HepG2 (cell line): ENCODE data around the gene CD9. TPM values are rescaled to one million over a fixed set of nuclear protein-coding genes. Genes with fewer than 3 reads are reported as not detected.
A peak's percentile ranks its signal among the peaks of the same experiment; 100 is the strongest.

Source experiments
- FOSL1 ChIP-seq: sonication (generic); formaldehyde crosslinking; IDR thresholded peaks from 2 replicates; pipeline ENCODE4 v1.9.0; 2021; ENCODE audit warnings: missing genetic modification reagents, borderline replicate concordance
- HDAC1 ChIP-seq: sonication (generic); formaldehyde crosslinking; IDR thresholded peaks from 2 replicates; pipeline ENCODE4 v1.5.1; 2020; ENCODE audit warnings: mild to moderate bottlenecking, missing genetic modification reagents
- HES4 ChIP-seq: sonication (generic); formaldehyde crosslinking; IDR thresholded peaks from 2 replicates; pipeline ENCODE4 v1.9.0; 2021; ENCODE audit warnings: mild to moderate bottlenecking, missing genetic modification reagents, borderline replicate concordance
- JUN ChIP-seq: sonication (generic); formaldehyde crosslinking; IDR thresholded peaks from 2 replicates; pipeline ENCODE4 v1.4.0; 2020; ENCODE audit warnings: mild to moderate bottlenecking, missing genetic modification reagents
- NR2F1 ChIP-seq, 2 experiments: fragments of 450-650 bp in 1 of 2; formaldehyde crosslinking in 1 of 2; IDR thresholded peaks; 2 replicates each; pipeline versions ENCODE4 v1.5.0 to v1.6.1; 2016 to 2020; ENCODE audit warnings: mild to moderate bottlenecking in 1 of 2, missing compliant biosample characterization in 1 of 2, missing genetic modification reagents in 1 of 2, moderate library complexity in 1 of 2
- POGZ ChIP-seq: sonication (generic); formaldehyde crosslinking; IDR thresholded peaks from 2 replicates; pipeline ENCODE4 v1.4.0; 2020; ENCODE audit warnings: mild to moderate bottlenecking, missing genetic modification reagents
- TEAD3 ChIP-seq: optimal IDR thresholded peaks from 2 replicates; pipeline ENCODE3; 2016; ENCODE audit warnings: borderline replicate concordance
- YEATS2 ChIP-seq: sonication (generic); formaldehyde crosslinking; IDR thresholded peaks from 2 replicates; pipeline ENCODE4 v1.4.0; 2020; ENCODE audit warnings: missing genetic modification reagents, borderline replicate concordance
- ZBTB8A ChIP-seq: sonication (generic); formaldehyde crosslinking; IDR thresholded peaks from 2 replicates; pipeline ENCODE4 v1.4.0; 2020; ENCODE audit warnings: mild to moderate bottlenecking, low read depth, missing genetic modification reagents, borderline replicate concordance
- ZMYM2 ChIP-seq: sonication (generic); formaldehyde crosslinking; IDR thresholded peaks from 2 replicates; pipeline ENCODE4 v1.8.0; 2022; ENCODE audit warnings: mild to moderate bottlenecking, missing genetic modification reagents
- ZNF224 ChIP-seq: sonication (generic); formaldehyde crosslinking; IDR thresholded peaks from 2 replicates; pipeline ENCODE4 v1.5.0; 2020; ENCODE audit warnings: mild to moderate bottlenecking, missing genetic modification reagents
- ZNF329 ChIP-seq: sonication (generic); formaldehyde crosslinking; IDR thresholded peaks from 2 replicates; pipeline ENCODE4 v1.9.0; 2021; ENCODE audit warnings: low read depth, mild to moderate bottlenecking, missing genetic modification reagents
- ZNF558 ChIP-seq: sonication (generic); formaldehyde crosslinking; IDR thresholded peaks from 2 replicates; pipeline ENCODE4 v1.9.0; 2022; ENCODE audit warnings: mild to moderate bottlenecking, missing genetic modification reagents, borderline replicate concordance
- ZNF569 ChIP-seq: sonication (generic); formaldehyde crosslinking; IDR thresholded peaks from 2 replicates; pipeline ENCODE4 v1.5.0; 2020; ENCODE audit warnings: mild to moderate bottlenecking, missing genetic modification reagents, moderate library complexity, borderline replicate concordance
- ZNF614 ChIP-seq: IDR thresholded peaks from 2 replicates; pipeline ENCODE4 v1.6.1; 2018; ENCODE audit warnings: missing biosample characterization, missing genetic modification reagents, inconsistent platforms, borderline replicate concordance
- ZNF7 ChIP-seq: IDR thresholded peaks from 2 replicates; pipeline ENCODE4 v1.6.1; 2016; ENCODE audit warnings: missing biosample characterization, missing genetic modification reagents
- ZNF776 ChIP-seq: sonication (generic); formaldehyde crosslinking; IDR thresholded peaks from 2 replicates; pipeline ENCODE4 v1.4.0; 2020; ENCODE audit warnings: mild to moderate bottlenecking, missing genetic modification reagents
- ZNF841 ChIP-seq: sonication (generic); formaldehyde crosslinking; IDR thresholded peaks from 2 replicates; pipeline ENCODE4 v1.8.1; 2023; ENCODE audit warnings: missing genetic modification reagents, borderline replicate concordance
- polyA plus RNA-seq, 8 experiments: library from polyadenylated mRNA; depleted of rRNA in 3 of 8; stranded (reverse) in 7 of 8; unstranded in 1 of 8; fragments of >200 nt; fragmentation: Illumina TruSeq in 4 of 8; extraction: Trizol in 4 of 8; gene quantifications; 2 replicates each; pipeline versions ENCODE4 v1.2.1 to v1.2.3, GENCODE V29; 2011 to 2016; ENCODE audit warnings: low read depth in 4 of 8, missing spikeins in 1 of 8, mixed read lengths in 1 of 8; ENCODE audit not compliant: insufficient read depth in 1 of 8
- total RNA-seq, 5 experiments: library from RNA; depleted of rRNA; stranded (reverse); fragments of >200 nt; fragmentation: Illumina TruSeq; extraction: Trizol; gene quantifications; 2 replicates each; pipeline ENCODE4 v1.2.3, GENCODE V29; 2016; ENCODE audit warnings: low read depth in 1 of 5
- TF ChIP-seq, protein P1 (sequence below): sonication (generic); formaldehyde crosslinking; IDR thresholded peaks from 2 replicates; pipeline ENCODE4 v1.5.1; 2020; ENCODE audit warnings: mild to moderate bottlenecking, moderate library complexity, missing genetic modification reagents
- TF ChIP-seq, protein P2 (sequence below): sonication (generic); formaldehyde crosslinking; IDR thresholded peaks from 2 replicates; pipeline ENCODE4 v1.5.1; 2020; ENCODE audit warnings: missing genetic modification reagents, mild to moderate bottlenecking, borderline replicate concordance
- TF ChIP-seq, protein P3 (sequence below): sonication (generic); formaldehyde crosslinking; IDR thresholded peaks from 2 replicates; pipeline ENCODE4 v1.5.0; 2020; ENCODE audit warnings: missing genetic modification reagents
- TF ChIP-seq, protein P4 (sequence below): IDR thresholded peaks from 2 replicates; pipeline ENCODE4 v1.6.1; 2016; ENCODE audit warnings: missing compliant biosample characterization, missing genetic modification reagents, borderline replicate concordance
- TF ChIP-seq, protein P5 (sequence below): sonication (generic); formaldehyde crosslinking; IDR thresholded peaks from 2 replicates; pipeline ENCODE4 v1.4.0; 2020; ENCODE audit warnings: missing genetic modification reagents

The CD9 gene
- total and polyA plus RNA-seq, 2 of the 13 experiments (the other 11 are each of a cell fraction or from before 2014, with no cell fraction given), result 5.8 to 38.3 TPM

DNA sequence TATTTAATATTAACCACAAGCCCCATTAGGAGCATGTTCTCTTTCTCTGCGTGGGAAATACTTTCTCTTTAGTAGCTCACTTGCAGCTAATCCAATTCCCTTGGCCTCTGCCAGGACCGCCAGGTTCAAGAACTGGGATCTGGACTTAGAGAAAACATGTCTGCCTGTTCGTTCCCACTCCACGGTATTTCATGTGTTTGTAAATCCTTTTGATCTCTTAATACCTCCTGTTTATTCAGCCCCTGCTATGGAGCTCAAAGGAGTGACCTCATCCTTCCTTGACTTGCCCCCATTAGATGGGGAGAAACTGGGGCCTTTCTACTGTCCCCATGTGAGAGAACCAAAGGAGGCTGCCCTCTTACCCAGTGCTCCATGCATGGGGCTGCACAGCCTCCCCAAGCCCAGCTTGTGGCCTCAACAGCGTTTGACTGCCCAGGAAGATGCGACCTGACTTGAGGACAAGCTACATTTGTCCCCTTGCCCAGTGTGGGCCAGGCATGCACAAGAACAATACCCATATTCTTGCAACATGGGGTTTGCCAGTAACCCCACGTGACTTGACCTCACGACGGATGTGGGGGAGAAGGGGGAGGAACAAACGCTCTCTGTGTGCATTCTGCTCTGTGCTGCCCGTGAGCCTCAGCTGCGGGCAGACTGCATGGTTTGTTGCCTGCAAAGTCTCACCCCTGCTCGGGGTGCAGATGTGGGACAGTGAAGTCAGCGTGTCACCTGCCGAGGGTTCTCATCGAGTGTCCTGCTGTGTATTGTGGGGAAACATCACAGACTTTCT lies 30.3 kb downstream of the CD9 start (continued):
- TF ChIP-seq, protein P1, sequence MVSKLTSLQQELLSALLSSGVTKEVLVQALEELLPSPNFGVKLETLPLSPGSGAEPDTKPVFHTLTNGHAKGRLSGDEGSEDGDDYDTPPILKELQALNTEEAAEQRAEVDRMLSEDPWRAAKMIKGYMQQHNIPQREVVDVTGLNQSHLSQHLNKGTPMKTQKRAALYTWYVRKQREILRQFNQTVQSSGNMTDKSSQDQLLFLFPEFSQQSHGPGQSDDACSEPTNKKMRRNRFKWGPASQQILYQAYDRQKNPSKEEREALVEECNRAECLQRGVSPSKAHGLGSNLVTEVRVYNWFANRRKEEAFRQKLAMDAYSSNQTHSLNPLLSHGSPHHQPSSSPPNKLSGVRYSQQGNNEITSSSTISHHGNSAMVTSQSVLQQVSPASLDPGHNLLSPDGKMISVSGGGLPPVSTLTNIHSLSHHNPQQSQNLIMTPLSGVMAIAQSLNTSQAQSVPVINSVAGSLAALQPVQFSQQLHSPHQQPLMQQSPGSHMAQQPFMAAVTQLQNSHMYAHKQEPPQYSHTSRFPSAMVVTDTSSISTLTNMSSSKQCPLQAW (CRISPR knock-in tag), result no peak
- TF ChIP-seq ZNF841 (CRISPR knock-in tag), result no peak
- TF ChIP-seq, protein P2, sequence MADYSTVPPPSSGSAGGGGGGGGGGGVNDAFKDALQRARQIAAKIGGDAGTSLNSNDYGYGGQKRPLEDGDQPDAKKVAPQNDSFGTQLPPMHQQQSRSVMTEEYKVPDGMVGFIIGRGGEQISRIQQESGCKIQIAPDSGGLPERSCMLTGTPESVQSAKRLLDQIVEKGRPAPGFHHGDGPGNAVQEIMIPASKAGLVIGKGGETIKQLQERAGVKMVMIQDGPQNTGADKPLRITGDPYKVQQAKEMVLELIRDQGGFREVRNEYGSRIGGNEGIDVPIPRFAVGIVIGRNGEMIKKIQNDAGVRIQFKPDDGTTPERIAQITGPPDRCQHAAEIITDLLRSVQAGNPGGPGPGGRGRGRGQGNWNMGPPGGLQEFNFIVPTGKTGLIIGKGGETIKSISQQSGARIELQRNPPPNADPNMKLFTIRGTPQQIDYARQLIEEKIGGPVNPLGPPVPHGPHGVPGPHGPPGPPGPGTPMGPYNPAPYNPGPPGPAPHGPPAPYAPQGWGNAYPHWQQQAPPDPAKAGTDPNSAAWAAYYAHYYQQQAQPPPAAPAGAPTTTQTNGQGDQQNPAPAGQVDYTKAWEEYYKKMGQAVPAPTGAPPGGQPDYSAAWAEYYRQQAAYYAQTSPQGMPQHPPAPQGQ, result no peak
- TF ChIP-seq ZNF224 (CRISPR knock-in tag), result no peak
- peak; percentile 69; the same call in 1 of the 2 replicates for TF ChIP-seq ZNF614
- TF ChIP-seq YEATS2 (CRISPR knock-in tag), result peak; percentile 47; the same call in 1 of the 2 replicates
- no peak for TF ChIP-seq JUN
- no peak for TF ChIP-seq ZNF329 (CRISPR knock-in tag)
- no peak for TF ChIP-seq ZNF7 (CRISPR knock-in tag)
- no peak for TF ChIP-seq FOSL1
- TF ChIP-seq TEAD3 (CRISPR knock-in tag), result peak; percentile 85
- TF ChIP-seq NR2F1 (CRISPR knock-in tag; IDR thresholded peaks at IDR 0.05), result peak; percentile 31 to 52; a peak in 3 of 4 replicates
- TF ChIP-seq, protein P3, sequence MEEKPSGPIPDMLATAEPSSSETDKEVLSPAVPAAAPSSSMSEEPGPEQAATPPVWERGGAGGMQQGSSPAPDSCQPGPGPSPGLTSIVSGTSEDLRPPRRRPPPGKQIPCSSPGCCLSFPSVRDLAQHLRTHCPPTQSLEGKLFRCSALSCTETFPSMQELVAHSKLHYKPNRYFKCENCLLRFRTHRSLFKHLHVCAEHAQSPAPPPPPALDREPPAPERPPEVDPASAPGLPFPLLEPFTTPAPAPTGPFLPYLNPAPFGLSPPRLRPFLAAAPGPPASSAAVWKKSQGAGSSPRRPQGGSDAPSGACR, result peak; percentile 68; the same call in 1 of the 2 replicates
- TF ChIP-seq ZBTB8A (CRISPR knock-in tag), result no peak
- no peak for TF ChIP-seq ZMYM2
- peak; percentile 60 for TF ChIP-seq POGZ (CRISPR knock-in tag)
- TF ChIP-seq HDAC1, result no peak; the same call in 1 of the 2 replicates
- TF ChIP-seq ZNF776 (CRISPR knock-in tag), result 0 out of 2 replicates have a peak, but pooled peaks have one; percentile 30
- TF ChIP-seq, protein P4, sequence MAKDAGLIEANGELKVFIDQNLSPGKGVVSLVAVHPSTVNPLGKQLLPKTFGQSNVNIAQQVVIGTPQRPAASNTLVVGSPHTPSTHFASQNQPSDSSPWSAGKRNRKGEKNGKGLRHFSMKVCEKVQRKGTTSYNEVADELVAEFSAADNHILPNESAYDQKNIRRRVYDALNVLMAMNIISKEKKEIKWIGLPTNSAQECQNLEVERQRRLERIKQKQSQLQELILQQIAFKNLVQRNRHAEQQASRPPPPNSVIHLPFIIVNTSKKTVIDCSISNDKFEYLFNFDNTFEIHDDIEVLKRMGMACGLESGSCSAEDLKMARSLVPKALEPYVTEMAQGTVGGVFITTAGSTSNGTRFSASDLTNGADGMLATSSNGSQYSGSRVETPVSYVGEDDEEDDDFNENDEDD (CRISPR knock-in tag), result peak; percentile 79
- TF ChIP-seq ZNF569 (CRISPR knock-in tag), result no peak
- no peak for TF ChIP-seq ZNF558 (CRISPR knock-in tag)
- TF ChIP-seq HES4, result no peak
- TF ChIP-seq, protein P5, sequence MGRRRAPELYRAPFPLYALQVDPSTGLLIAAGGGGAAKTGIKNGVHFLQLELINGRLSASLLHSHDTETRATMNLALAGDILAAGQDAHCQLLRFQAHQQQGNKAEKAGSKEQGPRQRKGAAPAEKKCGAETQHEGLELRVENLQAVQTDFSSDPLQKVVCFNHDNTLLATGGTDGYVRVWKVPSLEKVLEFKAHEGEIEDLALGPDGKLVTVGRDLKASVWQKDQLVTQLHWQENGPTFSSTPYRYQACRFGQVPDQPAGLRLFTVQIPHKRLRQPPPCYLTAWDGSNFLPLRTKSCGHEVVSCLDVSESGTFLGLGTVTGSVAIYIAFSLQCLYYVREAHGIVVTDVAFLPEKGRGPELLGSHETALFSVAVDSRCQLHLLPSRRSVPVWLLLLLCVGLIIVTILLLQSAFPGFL (CRISPR knock-in tag), result no peak
